ENCODE data around the gene SAE1. TPM values are rescaled to one million over a fixed set of nuclear protein-coding genes. Genes with fewer than 3 reads are reported as not detected.

Gene SAE1
- total and polyA plus RNA-seq, 2 experiments from 2014 or later: 115 to 236 TPM

MicroRNA genes within 50 kb of the gene (microRNA counts, 767-probe panel; counts per million panel counts)
- not detected for microRNA hsa-miR-3190-5p

Small RNAs within 50 kb of the gene (microRNA-seq; reads per million reads assigned to microRNA genes)
- gene MIR3190 (not detected), gene MIR3191 (not detected)

Small RNAs within 50 kb of the gene (small RNA-seq; reads per million reads assigned to genes)
- gene MIR3190 (ENCODE audit: low replicate concordance): not detected

Other genes with a start within 250 kb of the SAE1 start
- gene NPAS1, start 111.0 kb upstream of the SAE1 start, total RNA-seq (2014; rRNA removed; shearing (Covaris generic)): 5.0 and 5.6 TPM in 2 replicates
- 9.7 and 9.8 TPM in 2 replicates for gene NPAS1, start 111.0 kb upstream of the SAE1 start, polyA plus RNA-seq (2016; fragmentation: Nextera tagmentation; extraction: Ambion mirVana)
- 53.0 and 60.4 TPM in 2 replicates for gene TMEM160, start 82.2 kb upstream of the SAE1 start, total RNA-seq (2014; rRNA removed; shearing (Covaris generic))
- gene TMEM160, start 82.2 kb upstream of the SAE1 start, polyA plus RNA-seq (2016; fragmentation: Nextera tagmentation; extraction: Ambion mirVana): 251 and 255 TPM in 2 replicates
- gene ZC3H4, start 17.1 kb upstream of the SAE1 start, total RNA-seq (2014; rRNA removed; shearing (Covaris generic)): 33.8 and 36.9 TPM in 2 replicates
- 26.7 and 29.4 TPM in 2 replicates for gene ZC3H4, start 17.1 kb upstream of the SAE1 start, polyA plus RNA-seq (2016; fragmentation: Nextera tagmentation; extraction: Ambion mirVana)
- gene BBC3, start 100.4 kb downstream of the SAE1 start, total RNA-seq (2014; rRNA removed; shearing (Covaris generic)): 27.8 and 31.9 TPM in 2 replicates
- 23.4 and 25.8 TPM in 2 replicates for gene BBC3, start 100.4 kb downstream of the SAE1 start, polyA plus RNA-seq (2016; fragmentation: Nextera tagmentation; extraction: Ambion mirVana)
- gene CCDC9, start 125.7 kb downstream of the SAE1 start, total RNA-seq (2014; rRNA removed; shearing (Covaris generic)): 14.5 and 17.3 TPM in 2 replicates
- gene CCDC9, start 125.7 kb downstream of the SAE1 start, polyA plus RNA-seq (2016; fragmentation: Nextera tagmentation; extraction: Ambion mirVana): 15.0 and 15.3 TPM in 2 replicates
- gene INAFM1, start 144.1 kb downstream of the SAE1 start, total RNA-seq (2014; rRNA removed; shearing (Covaris generic)): 1.7 and 2.9 TPM in 2 replicates
- 10.2 and 12.7 TPM in 2 replicates for gene INAFM1, start 144.1 kb downstream of the SAE1 start, polyA plus RNA-seq (2016; fragmentation: Nextera tagmentation; extraction: Ambion mirVana)
- 0.58 TPM in 1 of 2 replicates, not detected in the other for gene C5AR1, start 179.0 kb downstream of the SAE1 start, total RNA-seq (2014; rRNA removed; shearing (Covaris generic))
- gene C5AR1, start 179.0 kb downstream of the SAE1 start, polyA plus RNA-seq (2016; fragmentation: Nextera tagmentation; extraction: Ambion mirVana): 0.08 TPM in 1 of 2 replicates, not detected in the other
- gene C5AR2, start 201.3 kb downstream of the SAE1 start, total RNA-seq (2014; rRNA removed; shearing (Covaris generic)): 0.28 TPM in 1 of 2 replicates, not detected in the other
- gene C5AR2, start 201.3 kb downstream of the SAE1 start, polyA plus RNA-seq (2016; fragmentation: Nextera tagmentation; extraction: Ambion mirVana): not detected in 2 replicates
- gene DHX34, start 218.5 kb downstream of the SAE1 start, total RNA-seq (2014; rRNA removed; shearing (Covaris generic)): 42.8 and 50.1 TPM in 2 replicates
- gene DHX34, start 218.5 kb downstream of the SAE1 start, polyA plus RNA-seq (2016; fragmentation: Nextera tagmentation; extraction: Ambion mirVana): 16.3 and 16.7 TPM in 2 replicates

Measured in GM23338 (cell line).